ENCODE results near the gene CD79A. TPM values are rescaled to one million over a fixed set of nuclear protein-coding genes. Genes with fewer than 3 reads are reported as not detected.

Gene CD79A
- total and polyA plus RNA-seq, 8 donors: 1.5 to 18.7 (median 3.2) TPM; not detected in 3

DNA sequence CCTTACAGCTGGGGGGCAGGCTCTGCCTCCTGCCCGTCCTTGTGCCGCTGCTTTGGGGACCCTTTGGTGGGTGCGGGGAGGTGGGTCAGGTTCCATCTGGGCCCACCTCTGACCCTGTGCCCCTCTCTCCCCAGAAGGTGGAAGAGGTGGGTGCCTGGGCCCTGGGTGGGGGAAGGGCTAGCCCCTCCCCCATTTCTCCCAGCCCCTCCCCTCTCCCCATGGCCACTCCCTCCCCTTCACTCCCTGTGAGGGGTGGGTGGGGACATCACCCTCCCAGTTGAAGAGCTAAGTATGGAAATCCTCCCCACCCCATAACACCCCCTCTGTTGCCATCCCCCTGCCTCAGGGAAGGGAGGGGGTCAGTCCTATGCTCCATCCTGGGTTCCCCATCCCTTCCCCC, 20.1 kb downstream of the CD79A start:
- H3K4me3 ChIP-seq: no peak overlapping the region
- no peak for TF ChIP-seq POLR2A (IDR thresholded peaks at IDR 0.05)
- TF ChIP-seq, protein P1, sequence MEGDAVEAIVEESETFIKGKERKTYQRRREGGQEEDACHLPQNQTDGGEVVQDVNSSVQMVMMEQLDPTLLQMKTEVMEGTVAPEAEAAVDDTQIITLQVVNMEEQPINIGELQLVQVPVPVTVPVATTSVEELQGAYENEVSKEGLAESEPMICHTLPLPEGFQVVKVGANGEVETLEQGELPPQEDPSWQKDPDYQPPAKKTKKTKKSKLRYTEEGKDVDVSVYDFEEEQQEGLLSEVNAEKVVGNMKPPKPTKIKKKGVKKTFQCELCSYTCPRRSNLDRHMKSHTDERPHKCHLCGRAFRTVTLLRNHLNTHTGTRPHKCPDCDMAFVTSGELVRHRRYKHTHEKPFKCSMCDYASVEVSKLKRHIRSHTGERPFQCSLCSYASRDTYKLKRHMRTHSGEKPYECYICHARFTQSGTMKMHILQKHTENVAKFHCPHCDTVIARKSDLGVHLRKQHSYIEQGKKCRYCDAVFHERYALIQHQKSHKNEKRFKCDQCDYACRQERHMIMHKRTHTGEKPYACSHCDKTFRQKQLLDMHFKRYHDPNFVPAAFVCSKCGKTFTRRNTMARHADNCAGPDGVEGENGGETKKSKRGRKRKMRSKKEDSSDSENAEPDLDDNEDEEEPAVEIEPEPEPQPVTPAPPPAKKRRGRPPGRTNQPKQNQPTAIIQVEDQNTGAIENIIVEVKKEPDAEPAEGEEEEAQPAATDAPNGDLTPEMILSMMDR (IDR thresholded peaks at IDR 0.05): no peak
- no peak for TF ChIP-seq POLR2AphosphoS5 (IDR thresholded peaks at IDR 0.05)
- TF ChIP-seq EP300 (IDR thresholded peaks at IDR 0.05): no peak
- H3K27me3 ChIP-seq: no peaks in the 10 kb centered on the region
- peaks cover 73 to 96% (median 94%) of the 10 kb centered on the region in 4 donors for H3K36me3 ChIP-seq
- H3K4me1 ChIP-seq: no peaks in the 10 kb centered on the region
- H3K27ac ChIP-seq: no peak overlapping the region
- WGBS, 5 donors: 93 to 100% (median 96%) methylated on average over 3 of the region's 3 CpGs
- DNase-seq: no peak
- intact Hi-C loops (cut with DNase I; ENCODE audit: low total_unique reads): no loop called here
- H3K9me3 ChIP-seq: no peaks in the 10 kb centered on the region

DNA sequence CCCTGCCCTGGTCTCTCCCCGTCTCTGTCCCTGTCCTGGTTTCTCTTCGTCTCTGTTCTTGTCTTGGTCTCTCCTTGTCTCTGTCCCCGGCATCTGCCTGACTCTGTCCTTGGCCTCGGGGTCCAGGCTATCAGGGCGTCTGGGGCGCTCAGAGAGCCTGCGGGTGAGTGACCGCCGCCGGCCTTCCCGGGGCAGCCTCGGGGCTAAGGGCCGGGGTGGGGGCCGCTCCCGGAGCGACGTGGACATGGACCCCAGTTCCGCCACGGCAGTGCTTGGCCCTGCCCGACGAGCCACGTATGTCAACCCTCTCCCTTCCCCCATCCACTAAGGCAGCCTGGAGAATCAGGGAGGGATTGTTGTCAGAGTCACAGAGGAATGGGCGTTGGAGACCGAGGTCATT, 20.7 kb downstream of the CD79A start:
- WGBS, 5 donors: 84 to 90% (median 88%) methylated on average over 18 to 24 of the region's 24 CpGs
- Histone ChIP-seq H3K36me3 (peaks cover 73 to 96% (median 94%) of the 10 kb centered on the region in 4 donors), H3K9me3 (no peaks in the 10 kb centered on the region), H3K4me3 (no peak overlapping the region), H3K27me3 (no peaks in the 10 kb centered on the region), H3K27ac (no peak overlapping the region), H3K4me1 (peaks cover 0 to 6% (median 0%) of the 10 kb centered on the region in 4 donors)
- no peak for TF ChIP-seq POLR2AphosphoS5 (IDR thresholded peaks at IDR 0.05)
- TF ChIP-seq POLR2A (IDR thresholded peaks at IDR 0.05): no peak
- no peak for TF ChIP-seq EP300 (IDR thresholded peaks at IDR 0.05)
- TF ChIP-seq, protein P1 (IDR thresholded peaks at IDR 0.05): no peak
- no peak for DNase-seq
- intact Hi-C loops (cut with DNase I; ENCODE audit: low total_unique reads): no loop called here

DNA sequence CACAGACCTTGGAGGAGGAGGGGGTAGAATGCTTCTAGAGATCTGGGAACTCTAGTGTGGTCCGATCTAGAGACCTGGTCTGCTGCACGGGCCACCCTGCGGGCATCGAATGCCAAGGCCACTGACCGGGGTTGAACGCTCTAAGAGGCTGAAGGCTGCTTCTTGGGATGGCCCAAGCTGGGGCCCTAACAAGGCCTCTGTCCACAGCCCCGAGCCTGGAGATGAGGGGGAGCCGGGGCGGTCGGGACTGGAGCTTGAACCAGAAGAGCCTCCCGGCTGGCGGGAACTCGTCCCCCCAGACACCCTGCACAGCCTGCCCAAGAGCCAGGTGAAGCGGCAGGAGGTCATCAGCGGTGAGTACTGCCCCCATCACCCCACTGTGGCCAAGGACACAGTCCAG, 21.2 kb downstream of the CD79A start:
- no peaks in the 10 kb centered on the region for H3K27me3 ChIP-seq
- WGBS, 5 donors: 91 to 96% (median 93%) methylated on average over 11 to 15 of the region's 15 CpGs
- no peak overlapping the region for H3K4me3 ChIP-seq
- H3K36me3 ChIP-seq: peaks cover 77 to 96% (median 95%) of the 10 kb centered on the region in 4 donors
- no peak overlapping the region for H3K27ac ChIP-seq
- intact Hi-C loops (cut with DNase I; ENCODE audit: low total_unique reads): no loop called here
- DNase-seq: no peak
- no peak for TF ChIP-seq POLR2A (IDR thresholded peaks at IDR 0.05)
- no peak for TF ChIP-seq POLR2AphosphoS5 (IDR thresholded peaks at IDR 0.05)
- no peak for TF ChIP-seq EP300 (IDR thresholded peaks at IDR 0.05)
- TF ChIP-seq, protein P1 (IDR thresholded peaks at IDR 0.05): no peak
- no peaks in the 10 kb centered on the region for H3K9me3 ChIP-seq
- peaks cover 2 to 10% (median 4%) of the 10 kb centered on the region in 4 donors for H3K4me1 ChIP-seq

DNA sequence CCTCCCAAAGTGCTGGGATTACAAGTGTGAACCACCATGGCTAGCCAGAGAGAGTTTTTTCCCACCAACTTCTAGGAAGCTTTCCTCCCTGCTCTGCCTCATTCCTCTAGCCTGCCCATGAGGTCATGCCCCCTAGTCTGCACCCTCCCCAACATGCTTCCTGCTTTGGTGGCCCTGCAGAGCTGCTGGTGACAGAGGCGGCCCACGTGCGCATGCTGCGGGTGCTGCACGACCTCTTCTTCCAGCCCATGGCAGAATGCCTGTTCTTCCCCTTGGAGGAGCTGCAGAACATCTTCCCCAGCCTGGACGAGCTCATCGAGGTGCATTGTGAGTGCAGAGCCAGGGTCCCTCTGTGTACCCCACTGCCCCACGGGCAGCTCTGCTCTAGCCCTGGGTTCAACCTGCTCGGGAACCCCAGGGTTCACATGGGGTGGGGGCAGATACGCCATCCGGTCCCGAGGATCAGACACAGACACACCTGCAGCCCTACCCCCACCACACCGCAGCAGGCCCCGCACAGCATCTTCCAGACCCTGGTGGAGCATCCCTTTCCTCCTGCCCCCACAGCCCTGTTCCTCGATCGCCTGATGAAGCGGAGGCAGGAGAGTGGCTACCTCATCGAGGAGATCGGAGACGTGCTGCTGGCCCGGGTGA, 24.8 kb downstream of the CD79A start:
- intact Hi-C loops (cut with DNase I; ENCODE audit: low total_unique reads): no loop called here
- Histone ChIP-seq H3K36me3 (peaks cover 79 to 100% (median 100%) of the 10 kb centered on the region in 4 donors), H3K4me1 (peaks cover 11 to 35% (median 32%) of the 10 kb centered on the region in 4 donors), H3K4me3 (no peak overlapping the region), H3K9me3 (no peaks in the 10 kb centered on the region), H3K27ac (no peak overlapping the region), H3K27me3 (no peaks in the 10 kb centered on the region)
- DNase-seq: no peak
- whole genome bisulfite sequencing, 5 donors: 88 to 92% (median 89%) methylated on average over 13 to 21 of the region's 21 CpGs
- TF ChIP-seq EP300 (IDR thresholded peaks at IDR 0.05) (no peak), POLR2A (IDR thresholded peaks at IDR 0.05) (no peak), POLR2AphosphoS5 (IDR thresholded peaks at IDR 0.05) (no peak)
- TF ChIP-seq, protein P1 (IDR thresholded peaks at IDR 0.05): no peak
